Measurements from ENCODE around the gene NPLOC4. TPM values are rescaled to one million over a fixed set of nuclear protein-coding genes. Genes with fewer than 3 reads are reported as not detected.
A peak's percentile ranks its signal among the peaks of the same experiment; 100 is the strongest.

NPLOC4 gene
- total and polyA plus RNA-seq, 2 of the 13 experiments (the other 11 are each of a cell fraction or from before 2014, with no cell fraction given) = 57.0 to 97.0 TPM

DNA sequence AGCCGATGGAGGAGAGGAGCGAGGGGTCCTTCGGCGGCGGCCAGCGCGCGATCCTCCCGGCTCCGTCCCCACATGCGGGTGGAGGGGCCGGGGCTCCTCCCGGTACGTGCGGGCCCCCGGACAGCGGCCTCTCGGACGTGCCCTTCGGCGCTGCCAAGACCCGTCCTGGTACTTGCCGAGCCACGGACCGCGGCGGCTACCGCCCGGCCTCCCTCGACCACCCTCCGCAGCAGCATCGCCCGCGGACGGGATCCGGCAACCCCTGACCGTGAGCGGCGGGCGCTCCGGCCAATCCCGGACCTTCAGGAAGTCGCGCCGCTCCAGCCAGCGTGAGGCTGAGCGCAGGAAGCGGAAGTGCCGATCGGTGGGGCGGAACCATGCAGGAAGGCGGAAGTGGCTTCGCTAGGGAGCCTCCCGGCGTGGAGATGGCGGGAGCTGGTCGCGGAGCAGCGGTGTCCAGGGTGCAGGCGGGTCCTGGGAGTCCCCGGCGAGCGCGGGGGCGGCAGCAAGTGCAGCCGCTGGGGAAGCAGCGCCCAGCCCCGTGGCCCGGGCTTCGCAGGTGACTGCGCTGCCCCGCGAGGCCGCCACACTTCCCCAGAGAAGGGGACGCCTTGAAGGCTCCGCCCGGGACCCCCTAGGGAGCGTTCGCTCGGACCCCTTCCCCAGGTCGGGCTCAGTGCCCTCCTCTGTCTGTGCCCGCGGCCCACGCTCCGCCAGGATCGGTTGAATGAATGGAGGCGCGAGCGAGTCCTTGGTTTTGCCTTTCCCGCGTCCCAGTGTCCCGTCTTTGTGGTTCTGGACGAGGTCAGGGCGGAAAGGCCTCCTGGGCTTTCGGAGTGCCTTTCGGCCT lies 29.7 kb upstream of the NPLOC4 start, which contains the start of the genes CCDC137 and OXLD1 (continued):
- TF ChIP-seq, protein P1, sequence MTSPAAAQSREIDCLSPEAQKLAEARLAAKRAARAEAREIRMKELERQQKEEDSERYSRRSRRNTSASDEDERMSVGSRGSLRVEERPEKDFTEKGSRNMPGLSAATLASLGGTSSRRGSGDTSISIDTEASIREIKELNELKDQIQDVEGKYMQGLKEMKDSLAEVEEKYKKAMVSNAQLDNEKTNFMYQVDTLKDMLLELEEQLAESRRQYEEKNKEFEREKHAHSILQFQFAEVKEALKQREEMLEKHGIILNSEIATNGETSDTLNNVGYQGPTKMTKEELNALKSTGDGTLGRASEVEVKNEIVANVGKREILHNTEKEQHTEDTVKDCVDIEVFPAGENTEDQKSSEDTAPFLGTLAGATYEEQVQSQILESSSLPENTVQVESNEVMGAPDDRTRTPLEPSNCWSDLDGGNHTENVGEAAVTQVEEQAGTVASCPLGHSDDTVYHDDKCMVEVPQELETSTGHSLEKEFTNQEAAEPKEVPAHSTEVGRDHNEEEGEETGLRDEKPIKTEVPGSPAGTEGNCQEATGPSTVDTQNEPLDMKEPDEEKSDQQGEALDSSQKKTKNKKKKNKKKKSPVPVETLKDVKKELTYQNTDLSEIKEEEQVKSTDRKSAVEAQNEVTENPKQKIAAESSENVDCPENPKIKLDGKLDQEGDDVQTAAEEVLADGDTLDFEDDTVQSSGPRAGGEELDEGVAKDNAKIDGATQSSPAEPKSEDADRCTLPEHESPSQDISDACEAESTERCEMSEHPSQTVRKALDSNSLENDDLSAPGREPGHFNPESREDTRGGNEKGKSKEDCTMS (CRISPR knock-in tag; conservative IDR thresholded peaks at IDR 0.05) = no peak
- TF ChIP-seq, protein P2, sequence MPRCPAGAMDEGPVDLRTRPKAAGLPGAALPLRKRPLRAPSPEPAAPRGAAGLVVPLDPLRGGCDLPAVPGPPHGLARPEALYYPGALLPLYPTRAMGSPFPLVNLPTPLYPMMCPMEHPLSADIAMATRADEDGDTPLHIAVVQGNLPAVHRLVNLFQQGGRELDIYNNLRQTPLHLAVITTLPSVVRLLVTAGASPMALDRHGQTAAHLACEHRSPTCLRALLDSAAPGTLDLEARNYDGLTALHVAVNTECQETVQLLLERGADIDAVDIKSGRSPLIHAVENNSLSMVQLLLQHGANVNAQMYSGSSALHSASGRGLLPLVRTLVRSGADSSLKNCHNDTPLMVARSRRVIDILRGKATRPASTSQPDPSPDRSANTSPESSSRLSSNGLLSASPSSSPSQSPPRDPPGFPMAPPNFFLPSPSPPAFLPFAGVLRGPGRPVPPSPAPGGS (CRISPR knock-in tag; IDR thresholded peaks at IDR 0.05) = peak; percentile 81
- TF ChIP-seq ZSCAN31 (CRISPR knock-in tag; IDR thresholded peaks at IDR 0.05; ENCODE audit: low read depth) (peak; percentile 73; the same call in 1 of the 2 replicates), ZNF24 (IDR thresholded peaks at IDR 0.05) (0 out of 2 replicates have a peak, but pooled peaks have one; percentile 17), TOPORS (CRISPR knock-in tag; IDR thresholded peaks at IDR 0.05) (peak; percentile 80), CEBPG (CRISPR knock-in tag; IDR thresholded peaks at IDR 0.05) (peak; percentile 47), ZNF660 (CRISPR knock-in tag; IDR thresholded peaks at IDR 0.05; ENCODE audit: borderline replicate concordance, low read depth) (no peak), ZNF451 (CRISPR knock-in tag; IDR thresholded peaks at IDR 0.05) (peak; percentile 95; the same call in 1 of the 2 replicates), STAT5B (CRISPR knock-in tag; IDR thresholded peaks at IDR 0.05) (peak; percentile 81), ZNF484 (CRISPR knock-in tag; IDR thresholded peaks at IDR 0.05; ENCODE audit: borderline replicate concordance, low read depth) (no peak), SIX1 (CRISPR knock-in tag; IDR thresholded peaks at IDR 0.05; ENCODE audit: borderline replicate concordance) (0 out of 2 replicates have a peak, but pooled peaks have one; percentile 0), DMAP1 (CRISPR knock-in tag; IDR thresholded peaks at IDR 0.05) (peak; percentile 85; the same call in 1 of the 2 replicates)
- TF ChIP-seq, protein P3, sequence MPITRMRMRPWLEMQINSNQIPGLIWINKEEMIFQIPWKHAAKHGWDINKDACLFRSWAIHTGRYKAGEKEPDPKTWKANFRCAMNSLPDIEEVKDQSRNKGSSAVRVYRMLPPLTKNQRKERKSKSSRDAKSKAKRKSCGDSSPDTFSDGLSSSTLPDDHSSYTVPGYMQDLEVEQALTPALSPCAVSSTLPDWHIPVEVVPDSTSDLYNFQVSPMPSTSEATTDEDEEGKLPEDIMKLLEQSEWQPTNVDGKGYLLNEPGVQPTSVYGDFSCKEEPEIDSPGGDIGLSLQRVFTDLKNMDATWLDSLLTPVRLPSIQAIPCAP (CRISPR knock-in tag; IDR thresholded peaks at IDR 0.05; ENCODE audit: low read depth) = no peak
- TF ChIP-seq, protein P4, sequence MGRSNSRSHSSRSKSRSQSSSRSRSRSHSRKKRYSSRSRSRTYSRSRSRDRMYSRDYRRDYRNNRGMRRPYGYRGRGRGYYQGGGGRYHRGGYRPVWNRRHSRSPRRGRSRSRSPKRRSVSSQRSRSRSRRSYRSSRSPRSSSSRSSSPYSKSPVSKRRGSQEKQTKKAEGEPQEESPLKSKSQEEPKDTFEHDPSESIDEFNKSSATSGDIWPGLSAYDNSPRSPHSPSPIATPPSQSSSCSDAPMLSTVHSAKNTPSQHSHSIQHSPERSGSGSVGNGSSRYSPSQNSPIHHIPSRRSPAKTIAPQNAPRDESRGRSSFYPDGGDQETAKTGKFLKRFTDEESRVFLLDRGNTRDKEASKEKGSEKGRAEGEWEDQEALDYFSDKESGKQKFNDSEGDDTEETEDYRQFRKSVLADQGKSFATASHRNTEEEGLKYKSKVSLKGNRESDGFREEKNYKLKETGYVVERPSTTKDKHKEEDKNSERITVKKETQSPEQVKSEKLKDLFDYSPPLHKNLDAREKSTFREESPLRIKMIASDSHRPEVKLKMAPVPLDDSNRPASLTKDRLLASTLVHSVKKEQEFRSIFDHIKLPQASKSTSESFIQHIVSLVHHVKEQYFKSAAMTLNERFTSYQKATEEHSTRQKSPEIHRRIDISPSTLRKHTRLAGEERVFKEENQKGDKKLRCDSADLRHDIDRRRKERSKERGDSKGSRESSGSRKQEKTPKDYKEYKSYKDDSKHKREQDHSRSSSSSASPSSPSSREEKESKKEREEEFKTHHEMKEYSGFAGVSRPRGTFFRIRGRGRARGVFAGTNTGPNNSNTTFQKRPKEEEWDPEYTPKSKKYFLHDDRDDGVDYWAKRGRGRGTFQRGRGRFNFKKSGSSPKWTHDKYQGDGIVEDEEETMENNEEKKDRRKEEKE (IDR thresholded peaks at IDR 0.05) = no peak
- TF ChIP-seq, protein P5, sequence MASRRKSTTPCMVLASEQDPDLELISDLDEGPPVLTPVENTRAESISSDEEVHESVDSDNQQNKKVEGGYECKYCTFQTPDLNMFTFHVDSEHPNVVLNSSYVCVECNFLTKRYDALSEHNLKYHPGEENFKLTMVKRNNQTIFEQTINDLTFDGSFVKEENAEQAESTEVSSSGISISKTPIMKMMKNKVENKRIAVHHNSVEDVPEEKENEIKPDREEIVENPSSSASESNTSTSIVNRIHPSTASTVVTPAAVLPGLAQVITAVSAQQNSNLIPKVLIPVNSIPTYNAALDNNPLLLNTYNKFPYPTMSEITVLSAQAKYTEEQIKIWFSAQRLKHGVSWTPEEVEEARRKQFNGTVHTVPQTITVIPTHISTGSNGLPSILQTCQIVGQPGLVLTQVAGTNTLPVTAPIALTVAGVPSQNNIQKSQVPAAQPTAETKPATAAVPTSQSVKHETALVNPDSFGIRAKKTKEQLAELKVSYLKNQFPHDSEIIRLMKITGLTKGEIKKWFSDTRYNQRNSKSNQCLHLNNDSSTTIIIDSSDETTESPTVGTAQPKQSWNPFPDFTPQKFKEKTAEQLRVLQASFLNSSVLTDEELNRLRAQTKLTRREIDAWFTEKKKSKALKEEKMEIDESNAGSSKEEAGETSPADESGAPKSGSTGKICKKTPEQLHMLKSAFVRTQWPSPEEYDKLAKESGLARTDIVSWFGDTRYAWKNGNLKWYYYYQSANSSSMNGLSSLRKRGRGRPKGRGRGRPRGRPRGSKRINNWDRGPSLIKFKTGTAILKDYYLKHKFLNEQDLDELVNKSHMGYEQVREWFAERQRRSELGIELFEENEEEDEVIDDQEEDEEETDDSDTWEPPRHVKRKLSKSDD (CRISPR knock-in tag; IDR thresholded peaks at IDR 0.05; ENCODE audit: low read depth) = peak; percentile 89
- TF ChIP-seq, protein P6, sequence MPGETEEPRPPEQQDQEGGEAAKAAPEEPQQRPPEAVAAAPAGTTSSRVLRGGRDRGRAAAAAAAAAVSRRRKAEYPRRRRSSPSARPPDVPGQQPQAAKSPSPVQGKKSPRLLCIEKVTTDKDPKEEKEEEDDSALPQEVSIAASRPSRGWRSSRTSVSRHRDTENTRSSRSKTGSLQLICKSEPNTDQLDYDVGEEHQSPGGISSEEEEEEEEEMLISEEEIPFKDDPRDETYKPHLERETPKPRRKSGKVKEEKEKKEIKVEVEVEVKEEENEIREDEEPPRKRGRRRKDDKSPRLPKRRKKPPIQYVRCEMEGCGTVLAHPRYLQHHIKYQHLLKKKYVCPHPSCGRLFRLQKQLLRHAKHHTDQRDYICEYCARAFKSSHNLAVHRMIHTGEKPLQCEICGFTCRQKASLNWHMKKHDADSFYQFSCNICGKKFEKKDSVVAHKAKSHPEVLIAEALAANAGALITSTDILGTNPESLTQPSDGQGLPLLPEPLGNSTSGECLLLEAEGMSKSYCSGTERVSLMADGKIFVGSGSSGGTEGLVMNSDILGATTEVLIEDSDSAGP (CRISPR knock-in tag; IDR thresholded peaks at IDR 0.05; ENCODE audit: borderline replicate concordance) = peak; percentile 96

Data from HepG2 (cell line).